NB4 (cell line): ENCODE results near the gene NGEF.

Source experiments
- DNase-seq: peaks from one replicate; pipeline ENCODE4 v3.0.0; 2010; ENCODE audit warnings: low read depth
- H3K4me3 ChIP-seq: one replicate; pipeline ENCODE4 v1.5.1; 2011; ENCODE audit warnings: mild to moderate bottlenecking, low read depth, low read length, moderate library complexity
- MYC ChIP-seq: IDR thresholded peaks from 2 replicates; pipeline ENCODE4 v1.6.1; 2011; ENCODE audit warnings: low read depth, low read length
- POLR2A ChIP-seq: IDR thresholded peaks from 2 replicates; pipeline ENCODE4 v1.6.1; 2011; ENCODE audit warnings: mild to moderate bottlenecking; ENCODE audit not compliant: insufficient read length; ENCODE audit errors: extremely low read depth
- TF ChIP-seq, protein P1 (sequence below): IDR thresholded peaks from one replicate; pipeline ENCODE4 v1.5.1; 2012; ENCODE audit warnings: low read depth, low read length
- TF ChIP-seq, protein P2 (sequence below): IDR thresholded peaks from 2 replicates; pipeline ENCODE4 v1.6.1; 2011; ENCODE audit warnings: low read depth, low read length

NGEF gene

DNA sequence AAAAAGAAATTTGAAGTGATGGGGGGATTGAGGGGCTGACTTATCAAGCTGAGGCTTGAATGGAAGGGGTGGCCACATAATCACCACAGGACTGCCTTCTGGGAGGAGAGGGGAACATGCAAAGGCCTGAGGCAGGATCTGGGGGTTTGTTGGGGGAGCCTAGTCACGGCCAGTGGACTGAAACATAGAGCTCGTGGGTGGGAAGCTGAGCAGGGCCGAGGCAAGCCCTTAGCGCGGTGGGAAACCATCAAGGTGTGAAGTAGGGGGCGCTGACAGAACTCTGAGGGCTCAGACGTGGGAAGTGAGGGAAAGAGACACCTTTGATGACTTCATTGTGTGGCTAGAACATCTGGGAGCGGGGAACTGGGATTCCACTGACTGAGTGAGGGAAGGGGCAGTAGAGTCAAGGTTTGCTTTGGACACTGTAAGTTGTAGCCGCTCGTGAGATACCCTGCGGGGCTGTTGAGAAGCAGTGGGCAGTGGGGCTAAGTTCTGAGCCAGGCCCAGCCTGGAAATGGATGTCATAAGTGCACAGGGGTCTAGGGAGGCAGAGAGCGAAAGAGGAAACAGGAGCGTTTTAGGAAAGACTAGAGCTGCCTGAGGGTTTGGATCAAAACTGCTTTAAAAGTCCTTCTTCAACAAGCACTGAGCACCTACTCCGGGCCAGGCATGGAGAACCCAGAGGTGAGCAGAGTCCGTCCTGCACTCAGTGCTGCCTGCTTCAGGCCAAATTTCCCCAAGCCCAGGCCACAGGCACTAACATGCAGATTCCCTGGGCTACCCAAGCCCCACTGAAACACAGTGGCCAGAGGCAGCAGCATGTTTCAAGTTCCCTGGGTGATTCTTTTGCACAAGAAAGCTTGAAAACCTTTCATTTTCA, 143.7 kb downstream of the NGEF start:
- DNase-seq, result no peak
- no peak overlapping the region for H3K4me3 ChIP-seq
- TF ChIP-seq MYC, result no peak
- TF ChIP-seq, protein P1, sequence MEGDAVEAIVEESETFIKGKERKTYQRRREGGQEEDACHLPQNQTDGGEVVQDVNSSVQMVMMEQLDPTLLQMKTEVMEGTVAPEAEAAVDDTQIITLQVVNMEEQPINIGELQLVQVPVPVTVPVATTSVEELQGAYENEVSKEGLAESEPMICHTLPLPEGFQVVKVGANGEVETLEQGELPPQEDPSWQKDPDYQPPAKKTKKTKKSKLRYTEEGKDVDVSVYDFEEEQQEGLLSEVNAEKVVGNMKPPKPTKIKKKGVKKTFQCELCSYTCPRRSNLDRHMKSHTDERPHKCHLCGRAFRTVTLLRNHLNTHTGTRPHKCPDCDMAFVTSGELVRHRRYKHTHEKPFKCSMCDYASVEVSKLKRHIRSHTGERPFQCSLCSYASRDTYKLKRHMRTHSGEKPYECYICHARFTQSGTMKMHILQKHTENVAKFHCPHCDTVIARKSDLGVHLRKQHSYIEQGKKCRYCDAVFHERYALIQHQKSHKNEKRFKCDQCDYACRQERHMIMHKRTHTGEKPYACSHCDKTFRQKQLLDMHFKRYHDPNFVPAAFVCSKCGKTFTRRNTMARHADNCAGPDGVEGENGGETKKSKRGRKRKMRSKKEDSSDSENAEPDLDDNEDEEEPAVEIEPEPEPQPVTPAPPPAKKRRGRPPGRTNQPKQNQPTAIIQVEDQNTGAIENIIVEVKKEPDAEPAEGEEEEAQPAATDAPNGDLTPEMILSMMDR, result no peak
- TF ChIP-seq, protein P2, sequence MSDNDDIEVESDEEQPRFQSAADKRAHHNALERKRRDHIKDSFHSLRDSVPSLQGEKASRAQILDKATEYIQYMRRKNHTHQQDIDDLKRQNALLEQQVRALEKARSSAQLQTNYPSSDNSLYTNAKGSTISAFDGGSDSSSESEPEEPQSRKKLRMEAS, result no peak
- TF ChIP-seq POLR2A, result no peak

DNA sequence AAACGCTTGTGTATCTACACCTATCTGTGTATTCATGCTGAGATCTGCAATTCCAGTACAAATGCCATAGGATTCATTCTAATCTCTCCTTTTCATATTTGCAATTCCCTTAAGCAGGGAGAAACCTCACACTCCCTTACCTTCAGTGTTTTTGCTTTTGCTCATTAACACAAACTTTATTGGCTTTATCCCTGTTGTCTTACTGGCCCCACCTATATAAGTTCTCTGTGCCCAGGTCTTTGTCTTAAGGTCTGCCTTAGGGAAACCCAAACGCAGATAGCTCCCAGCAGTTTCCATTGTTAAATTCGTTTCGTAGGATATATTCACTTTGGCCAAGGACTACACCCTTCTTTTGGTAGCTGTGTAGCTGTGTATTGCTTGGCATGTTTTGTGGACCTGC, 147.0 kb downstream of the NGEF start:
- TF ChIP-seq, protein P2, result no peak
- TF ChIP-seq MYC (no peak), POLR2A (no peak)
- TF ChIP-seq, protein P1, result no peak
- DNase-seq, result no peak
- no peak overlapping the region for H3K4me3 ChIP-seq

DNA sequence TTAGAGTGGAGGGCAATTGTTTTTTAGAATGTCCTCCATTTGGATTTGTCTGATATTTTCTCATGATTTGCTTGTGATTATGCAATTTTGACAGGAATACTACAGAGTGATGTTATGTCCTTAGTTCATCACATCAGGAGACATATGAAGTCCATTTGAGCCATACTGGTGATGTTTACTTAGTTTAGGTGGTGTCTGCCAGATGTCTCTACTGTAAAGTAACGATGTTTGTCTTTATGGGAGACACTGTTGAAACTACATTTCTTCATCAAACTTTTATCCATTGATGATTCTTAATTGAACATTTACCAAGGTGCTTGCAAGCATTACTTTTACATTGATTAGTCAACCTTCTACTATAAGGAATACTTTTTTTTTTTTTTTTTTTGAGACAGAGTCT, 147.9 kb downstream of the NGEF start:
- DNase-seq, result no peak
- no peak overlapping the region for H3K4me3 ChIP-seq
- TF ChIP-seq, protein P1, result no peak
- no peak for TF ChIP-seq MYC
- TF ChIP-seq POLR2A, result no peak
- TF ChIP-seq, protein P2, result no peak

DNA sequence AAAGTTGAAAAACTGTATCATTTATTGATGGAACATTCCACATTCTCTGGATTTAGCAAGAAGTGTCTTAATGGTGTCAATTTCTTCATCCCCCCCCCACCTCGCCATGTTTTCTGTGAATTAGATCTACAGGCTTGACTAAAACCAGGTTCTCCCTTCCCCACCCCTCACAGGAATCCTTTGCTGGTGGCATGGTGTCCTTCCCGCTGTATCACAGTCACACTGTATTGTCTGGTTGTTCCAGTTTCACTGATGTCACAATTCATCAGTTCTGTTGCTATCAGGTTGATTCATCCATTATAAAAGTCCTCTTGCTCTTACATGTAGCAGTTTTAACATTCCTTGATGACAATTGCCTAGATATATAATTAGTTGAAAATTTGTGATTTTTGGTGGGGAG, 149.1 kb downstream of the NGEF start:
- TF ChIP-seq POLR2A, result no peak
- TF ChIP-seq MYC, result no peak
- TF ChIP-seq, protein P1, result no peak
- TF ChIP-seq, protein P2, result no peak
- DNase-seq, result no peak

DNA sequence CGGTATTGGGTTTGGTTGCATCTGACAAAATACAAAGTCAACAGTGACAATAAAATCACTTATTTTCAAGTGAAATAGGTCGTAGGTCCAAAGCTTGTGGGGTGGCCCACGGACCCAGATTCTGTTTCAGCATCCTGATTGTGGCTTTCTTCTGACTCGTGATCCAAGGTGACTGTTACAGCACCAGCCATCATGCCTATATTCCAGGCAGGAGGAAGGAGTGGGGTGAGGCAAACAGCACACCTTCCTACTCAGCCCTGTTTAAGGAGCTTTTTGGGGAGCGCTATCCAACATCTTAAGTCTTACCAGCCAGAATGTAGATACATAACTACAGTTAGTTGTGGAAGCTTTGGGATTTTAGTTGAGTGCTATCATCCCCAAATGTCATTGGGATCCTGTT, 151.7 kb downstream of the NGEF start:
- no peak for DNase-seq
- TF ChIP-seq, protein P2, result no peak
- TF ChIP-seq MYC, result no peak
- no peak for TF ChIP-seq POLR2A
- TF ChIP-seq, protein P1, result no peak
- H3K4me3 ChIP-seq, result no peak overlapping the region

More for the DNA sequence above, 149.1 kb downstream of the NGEF start:
- no peak overlapping the region for H3K4me3 ChIP-seq
